Activated CD8-positive, alpha-beta memory T cell treated with anti-CD3 and anti-CD28 coated beads for 48 hours (primary cell): Measurements from ENCODE around the gene NOL9.

Source experiments
- DNase-seq, 3 experiments: peaks; one replicate each; pipeline ENCODE4 v3.0.0-alpha.2; 2020; ENCODE audit warnings: low read depth in 2 of 3, low spot score in 2 of 3

Gene NOL9

DNA sequence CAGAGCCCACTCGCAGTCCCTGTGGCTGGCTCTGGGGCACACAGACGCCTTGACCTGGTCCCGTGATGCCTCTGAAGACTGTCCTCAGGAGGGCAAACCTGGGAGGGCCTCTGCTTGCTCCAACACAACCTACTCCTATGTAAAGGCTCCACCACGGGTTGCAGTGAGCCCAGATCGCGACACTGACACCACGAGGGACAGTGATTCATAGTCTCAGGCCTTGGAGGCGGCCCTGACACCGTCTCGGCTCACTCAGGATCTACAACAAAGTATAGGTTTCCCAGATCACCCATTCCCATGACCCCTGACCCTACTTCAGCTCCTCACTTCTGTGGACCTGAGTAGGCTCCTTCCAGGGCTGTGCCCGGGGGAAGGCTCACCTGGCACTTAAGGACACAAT is 28.0 kb downstream of the NOL9 start:
- no peak for DNase-seq

DNA sequence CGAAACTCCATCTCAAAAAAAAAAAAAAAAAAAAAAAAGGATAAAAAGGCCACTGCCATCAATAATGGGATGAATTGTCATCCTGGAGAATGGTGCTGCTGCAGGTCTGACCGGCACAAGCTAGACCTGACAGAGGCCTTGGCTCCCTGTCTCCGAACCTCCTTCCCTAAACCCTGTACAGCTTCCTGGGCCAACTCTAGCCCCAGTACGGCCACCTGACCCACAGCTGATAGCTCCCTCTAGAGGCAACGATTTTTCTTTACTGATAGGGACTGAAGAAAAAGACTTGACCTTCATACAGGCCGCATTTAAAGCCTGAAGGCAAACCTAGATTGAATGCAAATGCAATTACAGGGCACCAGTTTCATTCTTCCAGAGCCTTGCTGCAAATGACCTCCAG is 30.7 kb downstream of the NOL9 start:
- no peak for DNase-seq

DNA sequence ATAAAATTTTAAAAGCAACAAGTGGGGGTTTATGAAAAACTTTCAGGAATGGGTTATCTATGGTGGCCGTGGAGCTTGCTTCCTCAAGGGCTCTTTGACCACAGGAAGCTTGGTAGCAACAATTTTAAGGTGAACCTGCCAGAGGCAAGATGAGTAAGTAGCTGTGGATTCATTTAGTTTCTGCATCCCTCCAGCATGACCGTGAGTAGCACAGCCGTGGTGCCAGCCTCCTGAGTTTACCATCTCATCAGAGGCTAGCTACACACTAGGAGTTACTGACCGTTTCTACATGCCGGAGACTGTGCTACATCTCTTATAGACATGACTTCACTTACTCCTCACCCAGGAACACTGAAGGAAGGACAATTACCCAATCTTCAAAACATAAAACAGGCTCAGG is 32.8 kb downstream of the NOL9 start:
- DNase-seq = no peak

DNA sequence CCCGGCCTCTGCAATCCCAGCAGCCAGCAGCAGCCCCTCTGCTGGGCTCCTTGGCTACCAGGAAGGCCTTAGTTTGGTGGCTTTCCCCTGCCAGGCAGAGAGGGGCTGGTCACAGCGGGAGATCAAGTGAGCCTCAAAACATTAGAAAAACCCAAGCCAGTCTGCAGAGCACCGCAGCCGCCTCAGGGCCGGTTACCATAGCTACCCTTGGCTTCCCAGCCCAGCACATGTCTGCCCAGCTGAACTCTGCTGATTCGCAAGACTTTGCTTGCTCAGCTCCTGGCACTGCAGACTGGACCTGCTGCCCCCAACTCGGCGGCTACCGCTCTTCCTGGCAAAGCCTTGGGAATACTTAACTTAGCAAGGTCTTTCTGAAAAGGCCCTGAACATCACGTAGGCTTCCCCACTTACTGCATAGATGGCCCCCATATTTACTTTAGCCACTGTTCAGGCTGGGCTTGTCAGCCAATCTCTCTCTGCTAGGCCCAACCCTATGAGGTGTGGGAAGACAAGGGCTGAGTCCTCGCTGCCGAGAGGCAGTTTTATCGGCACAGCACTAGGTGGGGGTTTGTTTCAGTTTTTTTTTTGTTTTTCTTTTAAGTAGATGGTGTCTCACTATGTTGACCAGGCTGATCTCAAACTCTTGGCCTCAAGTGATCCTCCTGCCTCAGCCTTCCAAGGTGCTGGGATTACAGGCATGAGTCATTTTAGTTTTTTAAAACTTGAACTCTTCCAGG is 34.2 kb downstream of the NOL9 start:
- DNase-seq = no peak

DNA sequence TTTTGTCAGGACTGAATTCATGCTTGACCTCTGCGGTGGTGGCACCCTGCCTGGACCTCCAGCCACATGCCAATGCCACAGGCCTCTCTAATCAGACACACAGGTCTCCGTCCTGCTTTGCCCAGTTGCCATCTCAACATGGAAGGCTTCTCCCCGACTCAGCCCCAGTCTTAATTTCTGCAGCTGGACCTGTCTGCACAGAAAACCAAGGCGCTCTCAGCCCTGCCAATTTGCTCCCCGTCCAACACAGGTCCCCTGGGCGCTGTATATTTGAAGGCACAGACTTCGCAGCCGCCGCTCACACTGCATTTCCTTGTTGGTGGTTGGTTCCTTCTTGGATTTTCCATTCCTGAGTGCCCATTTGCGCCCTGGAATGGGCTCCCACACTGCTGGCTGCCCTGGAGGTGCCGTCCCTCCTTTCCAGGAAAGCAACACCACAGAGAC is 34.8 kb downstream of the NOL9 start:
- no peak for DNase-seq

DNA sequence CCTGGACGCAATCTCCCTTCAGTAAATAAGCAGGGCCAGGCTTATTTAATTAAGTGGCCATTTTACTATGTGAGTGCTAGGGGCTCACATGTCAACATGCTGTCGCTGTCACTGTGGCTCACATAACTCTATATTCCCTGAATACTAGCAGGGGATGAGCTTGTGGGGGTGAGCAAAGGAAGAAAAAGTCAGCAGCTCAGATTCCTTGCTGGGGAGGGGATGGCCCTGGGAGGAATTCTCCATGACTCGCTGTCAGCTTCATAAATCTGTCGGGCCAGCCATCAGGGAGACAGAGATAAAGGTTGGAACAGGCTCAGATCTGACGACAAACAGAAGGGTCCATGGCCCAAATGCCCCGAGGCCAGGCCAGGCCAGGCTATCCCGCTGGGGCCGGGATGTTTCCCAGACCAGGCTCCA is 36.9 kb downstream of the NOL9 start:
- DNase-seq = no peak

DNA sequence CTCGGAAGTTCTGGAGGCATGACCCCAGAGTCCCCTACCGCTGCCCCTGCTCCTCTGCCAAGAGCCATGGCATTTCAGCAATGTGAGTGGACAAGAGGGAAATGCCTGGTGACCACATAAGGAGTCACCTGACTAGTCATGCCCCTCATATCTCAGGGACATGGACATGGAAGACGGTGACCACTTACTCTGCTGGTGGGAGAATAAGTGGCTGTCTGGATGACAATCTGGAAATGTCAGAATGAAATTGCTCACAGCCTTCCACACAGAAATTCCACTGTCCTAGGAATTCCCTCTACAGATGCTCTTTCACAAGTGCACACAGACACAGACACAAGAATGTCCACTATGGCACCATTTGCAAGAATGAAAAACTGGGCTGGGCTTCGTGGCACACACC is 38.5 kb downstream of the NOL9 start:
- DNase-seq = no peak

DNA sequence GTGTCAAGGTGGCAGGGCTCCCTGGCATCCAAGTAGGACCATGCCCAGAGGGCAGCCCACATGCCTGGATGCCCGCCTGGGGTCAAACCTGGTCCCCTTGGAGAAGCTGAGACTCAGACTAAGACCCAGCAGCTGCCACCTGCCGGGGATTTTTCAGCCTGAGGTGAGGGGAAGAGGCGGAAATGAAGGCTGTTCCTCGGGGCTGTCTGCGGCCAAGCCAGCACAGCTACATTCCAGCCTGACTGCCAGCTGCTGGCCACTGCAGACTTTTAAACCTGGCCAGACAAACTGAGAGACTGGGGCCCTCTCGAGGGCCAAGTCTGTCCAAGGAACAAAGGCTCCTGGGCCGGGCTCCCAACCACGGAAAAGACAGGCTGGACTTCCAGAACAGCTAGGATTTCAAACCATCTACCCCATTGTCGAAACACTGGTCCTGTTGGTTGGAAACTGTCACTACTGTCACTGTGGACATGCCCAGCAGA is 41.0 kb downstream of the NOL9 start:
- no peak for DNase-seq

DNA sequence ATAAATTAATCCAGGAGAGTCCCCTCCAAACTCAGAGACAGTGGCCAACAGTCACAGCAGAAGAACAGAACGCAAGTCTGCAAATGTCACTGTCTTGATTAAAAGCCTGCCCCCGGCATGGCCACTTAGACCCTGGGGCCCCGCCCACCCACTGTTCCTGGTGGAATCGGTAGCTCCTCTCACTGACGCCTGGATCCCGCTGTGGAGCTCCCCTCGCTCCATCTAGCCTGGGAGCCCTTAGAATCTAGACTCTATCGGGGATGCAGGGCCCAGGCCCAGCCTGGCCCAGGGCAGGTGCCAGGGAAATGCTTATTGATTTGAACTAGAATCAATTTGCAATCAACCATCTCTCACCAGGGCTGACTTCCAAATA is 41.4 kb downstream of the NOL9 start:
- no peak for DNase-seq

DNA sequence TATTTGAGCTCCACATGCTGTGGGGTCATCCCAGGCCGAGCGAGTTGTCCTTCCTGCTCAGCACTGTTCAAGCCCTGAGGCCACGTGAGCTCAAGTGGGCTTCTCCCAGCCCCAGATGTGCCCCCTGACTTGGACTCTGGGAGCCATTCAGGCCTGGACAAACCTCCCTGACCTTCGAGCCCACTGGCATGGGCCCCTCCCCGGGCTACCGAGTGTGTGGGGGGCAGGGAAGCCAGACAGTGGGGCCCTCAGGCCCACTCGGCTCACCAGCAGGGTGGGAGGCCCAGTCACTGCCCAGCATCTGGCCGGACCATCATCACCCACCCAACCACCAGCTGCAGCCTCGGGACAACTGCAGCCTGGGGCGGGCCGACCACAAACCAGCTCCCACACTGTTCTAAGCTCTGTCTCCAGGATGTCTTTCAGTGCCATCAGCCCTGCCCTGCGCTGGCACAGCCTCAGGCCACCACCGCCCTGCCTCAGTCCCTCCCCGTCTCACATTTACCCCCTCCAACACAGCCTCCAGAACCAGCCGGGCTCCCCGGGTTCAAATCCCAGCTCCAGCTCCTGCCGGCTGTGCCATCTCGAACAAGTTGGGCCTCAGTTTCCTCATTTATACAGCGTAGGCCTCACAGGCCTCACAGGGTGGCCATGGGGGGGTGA is 41.9 kb downstream of the NOL9 start:
- DNase-seq = no peak

DNA sequence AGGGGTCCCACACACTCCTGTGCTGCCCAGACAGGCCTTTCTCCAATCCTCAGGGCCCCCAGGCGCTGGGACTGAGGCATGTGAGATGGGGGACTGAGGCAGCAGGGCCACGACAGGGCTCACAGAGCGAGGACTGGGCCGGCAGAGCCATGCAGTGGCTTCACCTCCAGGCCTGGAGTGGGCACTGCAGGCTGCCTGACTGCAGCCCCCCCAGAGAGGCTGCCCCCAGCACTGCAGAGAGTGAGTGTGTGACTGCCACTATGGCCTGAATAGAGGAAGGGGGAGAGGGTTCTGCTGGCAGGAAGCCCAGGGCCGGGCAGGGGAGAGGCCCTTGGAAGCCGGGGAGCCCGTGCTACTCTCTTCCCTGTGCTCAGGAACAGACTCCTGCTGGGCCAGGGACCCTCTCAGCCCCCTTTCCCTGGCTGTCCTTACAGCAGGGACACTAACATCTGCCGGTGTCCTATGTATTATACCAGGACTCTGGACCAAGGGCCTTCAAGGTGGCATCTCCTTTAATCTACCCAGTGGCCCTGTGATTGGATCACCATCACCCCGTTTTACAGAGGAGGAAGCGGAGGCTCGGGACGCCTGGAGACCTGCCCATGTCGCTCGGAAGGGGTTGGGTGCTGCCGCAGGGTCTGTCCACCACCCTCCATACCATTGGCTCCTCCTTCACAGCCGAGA is 42.6 kb downstream of the NOL9 start:
- DNase-seq = no peak

DNA sequence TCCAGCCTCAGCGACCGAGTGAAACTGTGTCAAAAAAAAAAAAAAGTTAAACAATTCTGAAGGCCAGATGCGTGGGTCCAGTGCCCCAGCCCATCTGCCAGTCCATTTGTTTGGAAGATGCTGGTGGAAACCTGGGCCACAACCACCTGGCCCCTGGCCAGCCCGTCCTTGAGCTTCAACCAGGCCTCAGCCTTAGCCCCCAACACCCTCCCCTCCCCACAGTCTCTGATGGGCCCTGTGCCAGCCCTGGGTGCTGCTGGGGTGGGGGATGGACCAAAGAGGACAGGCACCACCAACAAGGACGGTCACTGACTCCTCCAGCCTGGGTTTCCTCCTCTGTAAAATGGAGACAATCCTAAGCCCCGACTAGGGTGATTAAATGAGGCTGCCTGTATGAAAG is 43.3 kb downstream of the NOL9 start:
- no peak for DNase-seq

DNA sequence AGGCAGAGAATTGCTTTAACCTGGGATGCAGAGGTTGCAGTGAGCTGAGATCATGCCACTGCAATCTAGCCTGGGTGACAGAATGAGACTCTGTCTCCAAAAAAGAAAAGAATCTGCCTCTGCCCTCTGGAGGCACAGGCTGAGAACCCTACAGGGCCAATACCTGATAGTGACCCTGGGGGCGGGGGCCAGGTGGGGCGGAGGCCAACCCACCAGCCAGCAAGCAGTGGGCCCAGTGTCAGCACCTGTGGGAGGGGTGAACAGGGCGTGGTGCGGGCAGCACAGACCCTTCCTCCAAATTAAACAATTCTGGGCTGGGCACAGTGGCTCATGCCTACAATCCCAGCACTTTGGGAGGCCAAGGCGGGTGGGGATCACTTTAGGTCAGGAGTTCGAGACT is 43.8 kb downstream of the NOL9 start:
- DNase-seq = no peak

DNA sequence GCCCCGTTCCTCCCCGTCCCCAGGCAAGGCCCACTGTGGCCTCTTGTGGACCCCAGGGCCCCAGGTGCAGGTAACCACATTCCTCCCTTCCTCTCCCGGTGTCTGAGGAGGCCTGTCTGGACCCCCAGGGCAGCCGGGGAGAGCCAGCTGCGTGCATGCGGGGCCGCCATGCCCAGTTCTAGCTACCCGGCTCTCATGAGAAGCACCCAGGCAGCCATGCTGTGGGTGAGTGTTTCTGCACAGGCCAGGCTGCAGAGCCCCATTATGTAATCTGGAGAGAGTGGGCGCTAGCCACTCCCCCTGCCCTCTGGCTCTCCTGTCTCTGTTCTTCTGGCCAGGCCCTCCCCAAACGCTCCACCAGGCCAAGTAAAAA is 44.4 kb downstream of the NOL9 start:
- DNase-seq = no peak

DNA sequence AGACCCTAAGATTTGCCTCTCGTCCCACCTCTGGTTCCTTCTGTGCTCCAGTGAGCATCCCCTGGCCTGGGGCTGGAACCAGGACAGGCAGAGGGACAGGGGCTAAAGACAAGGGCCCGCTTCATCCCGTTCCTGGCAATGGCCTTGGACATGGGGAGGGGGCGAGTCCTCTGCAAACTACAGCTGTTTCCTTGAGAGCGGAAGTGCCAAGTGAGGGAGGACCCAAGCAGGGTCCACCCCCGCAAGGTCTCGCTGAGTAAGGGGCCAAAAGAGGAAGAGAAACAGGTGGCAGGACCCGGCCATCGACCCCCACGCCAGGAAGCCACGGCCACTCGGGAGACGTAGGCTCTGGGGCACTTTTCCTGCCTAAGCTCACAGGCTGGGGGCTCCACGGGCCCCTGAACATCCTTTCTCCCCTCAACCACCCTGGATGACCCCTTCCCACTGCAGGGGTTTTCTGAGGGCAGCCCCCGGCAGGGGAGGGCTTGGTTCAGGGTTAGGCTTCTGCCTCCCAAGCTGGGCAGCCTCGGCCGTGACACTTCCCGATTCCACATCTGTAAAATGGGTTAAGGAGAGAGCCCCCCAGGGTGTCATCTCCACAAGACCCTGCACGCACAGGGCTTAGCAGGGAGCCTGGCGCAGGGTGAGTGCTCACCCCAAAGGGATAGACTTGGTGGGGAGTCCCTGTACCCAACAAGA is 44.9 kb downstream of the NOL9 start:
- no peak for DNase-seq

DNA sequence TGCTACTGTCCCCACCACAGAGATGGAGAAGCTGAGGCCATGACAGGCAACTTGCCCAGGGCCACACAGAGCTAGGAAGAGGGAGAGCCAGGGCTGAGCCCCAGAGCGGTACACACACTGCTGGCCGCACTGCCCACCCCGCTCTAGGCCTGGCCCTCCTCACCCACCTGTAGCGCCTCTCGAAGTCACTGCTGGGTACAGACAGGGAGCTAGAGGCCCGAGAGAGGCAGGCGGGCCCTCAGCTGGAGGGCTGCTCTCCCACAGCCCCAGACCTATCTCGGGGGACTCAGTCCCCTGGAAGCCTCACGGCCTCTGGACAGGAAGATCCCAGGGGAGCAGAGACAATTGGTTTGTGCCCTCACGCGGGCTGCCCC is 45.5 kb downstream of the NOL9 start:
- no peak for DNase-seq

DNA sequence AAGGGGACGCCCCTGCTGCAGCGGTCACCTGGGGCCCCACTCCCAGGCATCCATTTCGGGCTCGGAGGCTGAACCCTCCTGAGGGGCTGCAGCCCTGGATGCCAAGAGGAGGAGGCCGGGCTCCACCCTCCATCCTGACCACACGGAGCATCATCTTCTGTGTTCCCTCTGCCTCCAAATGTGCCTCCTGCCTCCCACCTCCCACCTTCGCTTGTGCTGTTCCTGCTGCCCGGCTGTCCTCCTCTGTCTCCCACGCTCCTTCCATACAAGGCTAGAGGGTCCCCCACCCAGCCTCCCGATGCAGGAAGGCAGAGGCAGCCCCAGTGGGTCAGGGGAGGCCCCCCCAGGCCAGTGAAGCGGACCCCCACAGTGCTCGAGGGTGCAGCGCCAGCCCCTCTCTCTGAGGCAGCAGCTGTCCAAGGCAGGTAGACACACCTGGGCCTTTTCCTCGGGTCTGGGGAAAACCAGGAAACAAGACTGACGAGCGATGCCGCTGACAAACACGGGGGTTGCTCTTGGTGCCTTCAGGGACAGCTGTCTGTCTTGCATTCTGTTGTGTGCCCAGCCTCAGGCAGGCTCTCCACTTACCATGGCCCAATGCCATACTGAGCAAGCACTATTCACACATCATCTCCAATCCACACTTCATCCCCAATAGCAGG is 46.0 kb downstream of the NOL9 start:
- no peak for DNase-seq

DNA sequence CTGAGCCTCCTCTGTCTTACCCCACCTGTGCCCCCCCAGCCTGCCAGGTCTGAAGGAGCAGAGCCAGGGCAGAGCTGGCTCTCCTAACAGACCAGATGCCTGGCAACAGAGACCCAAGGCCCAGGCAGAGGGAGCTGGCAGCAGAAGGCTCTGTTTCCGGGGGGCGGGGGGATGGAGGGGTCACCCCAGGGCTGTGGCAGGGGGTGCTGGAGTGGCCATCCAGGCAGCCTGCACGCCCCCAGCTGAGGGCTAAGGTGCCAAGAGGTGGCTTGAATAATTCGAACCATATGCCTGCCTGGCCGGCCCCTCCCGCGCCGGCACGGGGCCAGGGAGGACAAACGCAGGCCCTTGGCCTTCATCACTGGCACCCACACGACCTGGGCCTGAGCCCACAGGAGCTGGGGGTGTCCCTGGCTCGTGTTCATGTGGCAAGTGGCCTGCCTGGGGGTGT is 46.8 kb downstream of the NOL9 start:
- DNase-seq = no peak

DNA sequence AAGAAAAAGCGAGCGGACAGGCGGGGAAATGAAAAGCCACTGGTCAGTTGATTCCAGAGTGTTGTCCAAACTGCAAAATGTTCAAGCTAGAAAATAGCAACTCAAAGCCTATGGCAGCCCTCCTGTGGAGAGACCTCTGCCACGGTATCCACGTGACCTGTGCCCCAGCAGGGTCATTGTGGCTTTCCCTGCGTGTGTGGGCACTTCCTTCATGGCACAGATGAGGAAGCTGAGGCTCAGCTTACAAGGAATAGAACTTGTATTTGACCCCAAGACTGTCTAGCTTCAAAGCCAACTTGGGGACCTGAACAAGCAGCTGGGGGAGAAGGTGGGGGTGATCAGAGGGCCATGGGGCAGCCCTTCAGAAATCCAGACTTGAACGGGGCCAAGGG is 47.3 kb downstream of the NOL9 start:
- no peak for DNase-seq

DNA sequence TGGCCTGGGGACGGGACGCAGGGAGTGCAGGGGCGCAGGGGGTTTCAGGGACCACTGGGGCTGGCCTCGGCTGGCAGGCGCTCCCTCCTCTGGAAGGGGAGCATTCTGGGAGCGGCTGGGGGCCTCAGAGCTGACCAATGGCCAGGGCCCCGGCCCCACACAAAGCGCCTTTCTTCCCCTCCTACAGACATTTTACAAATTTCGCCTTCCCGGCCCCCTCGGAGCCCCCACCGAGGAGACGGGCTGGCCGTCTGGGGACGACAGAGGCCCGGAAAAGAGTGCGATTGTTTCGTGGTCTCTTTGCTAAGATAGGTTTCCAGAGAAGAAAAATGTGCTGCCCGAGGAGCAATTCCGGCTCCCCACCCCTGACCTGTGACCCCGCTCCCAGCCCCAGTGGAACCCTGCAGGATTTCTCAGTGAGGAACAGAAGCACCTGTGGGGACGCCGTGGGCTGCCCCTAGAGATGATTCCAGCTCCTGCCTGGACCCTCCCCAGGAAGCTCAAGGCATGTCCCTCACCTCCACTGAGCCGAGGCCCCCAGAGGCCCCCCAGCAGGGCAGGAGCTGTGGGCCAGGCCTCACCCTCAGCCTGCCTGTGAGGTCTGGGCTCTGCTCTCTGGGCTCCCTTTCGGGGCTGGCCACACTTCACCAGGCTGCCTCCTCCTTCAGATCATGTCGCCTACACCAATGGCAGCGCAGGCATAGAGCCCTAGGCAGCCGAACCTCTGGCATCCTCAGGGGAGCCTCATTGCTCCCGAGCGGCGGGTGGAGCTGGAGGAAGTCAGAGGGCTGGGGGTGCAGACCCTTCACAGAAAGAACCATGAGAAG is 47.9 kb downstream of the NOL9 start:
- DNase-seq = no peak
